Measurements from ENCODE around the gene PPP1R14D. TPM values are rescaled to one million over a fixed set of nuclear protein-coding genes. Genes with fewer than 3 reads are reported as not detected.

The PPP1R14D gene
- total RNA-seq, 1 experiment from 2014 or later: not detected

- H2BK12ac ChIP-seq (ENCODE audit: insufficient read length, low read depth, low read length): no peak overlapping the region
- no peak overlapping the region for H2BK15ac ChIP-seq (ENCODE audit: low read depth, low read length)
- no peak overlapping the region for H4K91ac ChIP-seq (ENCODE audit: insufficient read length, low read depth, low read length)
- H4K8ac ChIP-seq (replicated peaks; ENCODE audit: insufficient read length, low read depth, low read length): no peak overlapping the region
- H3K23me2 ChIP-seq (ENCODE audit: insufficient read length, low read depth, low read length, poor library complexity, severe bottlenecking): no peaks in the 10 kb centered on the region
- no peaks in the 10 kb centered on the region for H4K20me1 ChIP-seq (ENCODE audit: control insufficient read depth, insufficient read depth, insufficient read length)
- H2AFZ ChIP-seq (ENCODE audit: low read length): no peak overlapping the region
- no peak overlapping the region for H3K4ac ChIP-seq (ENCODE audit: low read depth, low read length)
- no peaks in the 10 kb centered on the region for H3K27me3 ChIP-seq (ENCODE audit: insufficient read depth, low read length)
- no CpG with 5 or more reads among the region's 3 CpGs for WGBS (ENCODE audit: extremely low coverage, insufficient read length, low lambda C conversion rate)
- H2BK5ac ChIP-seq (ENCODE audit: insufficient read length, low read length): no peak overlapping the region
- no peak overlapping the region for H3K27ac ChIP-seq (ENCODE audit: insufficient read length, low read depth, low read length)
- no peak overlapping the region for H3K9ac ChIP-seq (ENCODE audit: extremely low read depth, insufficient read length, low read length)
- Mint-ChIP-seq H3K27ac (no peak overlapping the region), H3K4me3 (no peak overlapping the region), H3K4me1 (peaks cover 29 to 36% of the 10 kb centered on the region in 2 experiments), H3K27me3 (ENCODE audit: low read depth) (no peaks in the 10 kb centered on the region), H3K9me3 (no peaks in the 10 kb centered on the region), H3K36me3 (ENCODE audit: insufficient read depth in 1 of 3, low read depth in 3 of 3) (peaks cover 6 to 14% (median 13%) of the 10 kb centered on the region in 3 experiments; a peak in 5 of 7 replicates)
- TF ChIP-seq CTCF (conservative IDR thresholded peaks at IDR 0.05): no peak
- H3K79me1 ChIP-seq (ENCODE audit: insufficient read depth, low read depth, low read length, poor library complexity, severe bottlenecking): peaks cover 4% of the 10 kb centered on the region
- H3K4me2 ChIP-seq (ENCODE audit: insufficient read depth, insufficient read length, low read length): no peak overlapping the region
- peaks cover 2% of the 10 kb centered on the region; the same call in 1 of the 2 replicates for H3K4me1 ChIP-seq (ENCODE audit: insufficient read depth, low read length)
- no peak overlapping the region for H2BK120ac ChIP-seq (ENCODE audit: low read depth, low read length, poor library complexity, severe bottlenecking)
- DNase-seq: no peak
- no peak overlapping the region for H4K5ac ChIP-seq (ENCODE audit: insufficient read length, low read depth, low read length)
- H3K23ac ChIP-seq (ENCODE audit: insufficient read length, low read depth, low read length): no peak overlapping the region
- no peaks in the 10 kb centered on the region for H3K9me3 ChIP-seq (ENCODE audit: control insufficient read depth, low read depth, low read length)
- no peak overlapping the region for H2BK20ac ChIP-seq (ENCODE audit: low read depth, low read length, poor library complexity, severe bottlenecking)
- no peak overlapping the region for H3K14ac ChIP-seq (ENCODE audit: insufficient read depth, low read length)
- H3T11ph ChIP-seq (ENCODE audit: low read length): no peak overlapping the region
- no peak overlapping the region for H3K56ac ChIP-seq (ENCODE audit: insufficient read length, low read depth, low read length)
- H3K79me2 ChIP-seq (ENCODE audit: insufficient read depth, low read length): no peaks in the 10 kb centered on the region
- no peak overlapping the region for H3K18ac ChIP-seq (ENCODE audit: insufficient read length, low read depth, low read length)
- H2AK5ac ChIP-seq (ENCODE audit: insufficient read length, low read length): no peak overlapping the region
Observed at GRCh38 chr15:40792394-40792793, 36.1 kb downstream of the PPP1R14D start.

Data from H9 (cell line).